Fibroblast of upper back skin (primary cell): ENCODE data around the gene CRYGN.

ENCODE experiments used
- DNase-seq: peaks from one replicate; pipeline ENCODE4 v3.0.0-alpha.2; 2013

Gene CRYGN

DNA sequence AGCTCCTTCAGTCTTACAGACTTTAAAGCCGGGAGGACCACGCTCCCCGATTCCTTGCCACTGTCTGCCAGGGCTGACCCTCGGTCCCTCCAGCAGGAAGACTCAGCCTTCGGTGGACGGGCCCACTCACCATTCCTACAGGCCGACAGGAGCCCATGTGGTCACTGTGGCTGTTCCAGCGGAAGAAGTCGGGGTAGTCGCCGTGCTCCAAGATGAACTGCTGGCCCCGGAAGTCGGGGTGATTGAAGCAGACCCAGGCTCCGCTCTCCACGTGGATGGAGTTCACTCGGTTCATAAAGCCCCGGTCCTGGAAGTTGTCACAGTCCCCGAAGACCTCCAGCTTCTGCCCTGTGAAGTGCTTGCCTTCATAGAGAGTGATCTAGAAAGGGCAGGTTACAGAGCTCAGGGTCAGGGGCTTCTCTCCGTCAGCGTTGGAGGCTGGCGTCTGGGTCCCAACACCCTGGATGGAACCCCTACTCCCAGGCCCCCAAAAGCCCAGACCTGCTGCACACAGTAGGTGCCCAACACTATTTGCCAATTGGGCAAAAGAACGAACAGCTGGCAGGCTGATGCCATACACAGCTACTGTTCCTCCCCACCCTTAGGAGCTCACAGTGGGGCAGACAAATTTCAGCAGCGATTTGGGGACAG lies 1.9 kb downstream of the CRYGN start:
- no peak for DNase-seq

DNA sequence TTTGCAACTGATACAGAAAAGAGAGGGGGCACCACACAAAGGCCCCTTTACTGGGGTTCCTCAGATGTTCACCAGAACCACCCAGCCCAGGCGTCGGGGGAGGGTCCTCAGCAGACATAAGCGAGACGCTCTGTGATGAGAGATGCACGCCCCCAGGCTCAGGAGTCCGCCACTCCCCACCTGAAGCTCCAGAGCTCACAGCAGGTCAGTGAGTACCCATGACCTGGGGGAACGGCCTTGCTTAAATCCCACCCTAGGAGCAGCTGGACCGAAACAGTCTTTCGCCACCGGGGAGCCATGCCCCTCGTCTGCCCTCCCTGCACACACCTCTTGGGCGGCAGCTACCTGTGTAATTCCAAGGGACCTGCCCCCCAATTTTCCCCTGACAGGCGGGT lies 2.8 kb downstream of the CRYGN start:
- no peak for DNase-seq

DNA sequence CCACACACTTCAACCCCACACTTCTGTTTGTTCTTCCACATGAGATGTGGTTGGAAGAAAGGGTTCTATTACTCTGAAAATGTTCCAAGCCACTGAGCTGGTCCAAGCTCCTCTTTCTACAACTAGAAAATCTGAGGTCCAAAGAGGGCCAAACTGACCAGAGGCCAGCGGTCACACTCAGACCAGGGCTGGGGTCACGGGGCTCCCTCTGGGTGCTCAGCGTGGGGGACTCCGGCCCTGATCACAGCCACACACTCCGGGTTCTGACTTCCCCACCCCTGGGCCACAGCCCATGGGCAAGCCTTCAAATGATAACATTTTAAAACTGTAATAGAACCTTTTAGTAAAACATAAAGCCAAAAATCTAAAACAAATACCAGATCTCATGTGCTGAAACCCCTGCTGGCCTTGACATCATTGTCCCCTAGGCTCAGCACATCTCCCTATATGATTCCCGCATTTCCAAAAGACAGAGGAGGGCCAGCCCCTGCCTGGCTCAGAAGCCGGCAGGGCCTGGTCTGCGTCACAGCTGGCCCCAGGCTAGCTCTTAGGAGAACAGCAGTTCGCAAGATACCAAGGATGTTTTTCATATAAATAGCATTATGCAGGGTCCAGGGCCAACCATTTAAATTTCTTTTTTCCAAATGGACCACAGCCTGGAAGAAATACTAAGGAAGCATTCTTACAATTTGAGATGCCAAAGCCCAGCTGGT lies 3.3 kb downstream of the CRYGN start:
- no peak for DNase-seq

DNA sequence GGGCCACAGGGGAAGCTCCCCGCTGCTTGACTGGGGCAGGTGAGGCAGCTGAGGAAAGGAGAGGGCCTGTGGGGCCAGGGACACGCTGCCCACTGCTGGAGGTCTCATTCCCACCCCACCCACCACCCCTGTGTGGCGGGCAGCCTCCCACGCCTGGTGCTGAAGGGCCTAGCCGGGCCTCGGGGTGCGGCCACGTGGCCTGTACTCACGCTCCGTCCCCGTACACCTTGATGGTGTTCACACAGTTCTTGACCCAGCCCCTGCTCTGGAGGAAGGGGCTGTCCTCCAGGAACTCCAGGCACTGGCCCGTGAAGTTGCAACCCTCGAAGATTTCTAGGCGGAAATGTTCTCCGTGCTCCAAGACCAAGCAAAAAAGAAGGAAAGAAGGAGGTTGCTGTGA lies 4.0 kb downstream of the CRYGN start:
- no peak for DNase-seq

DNA sequence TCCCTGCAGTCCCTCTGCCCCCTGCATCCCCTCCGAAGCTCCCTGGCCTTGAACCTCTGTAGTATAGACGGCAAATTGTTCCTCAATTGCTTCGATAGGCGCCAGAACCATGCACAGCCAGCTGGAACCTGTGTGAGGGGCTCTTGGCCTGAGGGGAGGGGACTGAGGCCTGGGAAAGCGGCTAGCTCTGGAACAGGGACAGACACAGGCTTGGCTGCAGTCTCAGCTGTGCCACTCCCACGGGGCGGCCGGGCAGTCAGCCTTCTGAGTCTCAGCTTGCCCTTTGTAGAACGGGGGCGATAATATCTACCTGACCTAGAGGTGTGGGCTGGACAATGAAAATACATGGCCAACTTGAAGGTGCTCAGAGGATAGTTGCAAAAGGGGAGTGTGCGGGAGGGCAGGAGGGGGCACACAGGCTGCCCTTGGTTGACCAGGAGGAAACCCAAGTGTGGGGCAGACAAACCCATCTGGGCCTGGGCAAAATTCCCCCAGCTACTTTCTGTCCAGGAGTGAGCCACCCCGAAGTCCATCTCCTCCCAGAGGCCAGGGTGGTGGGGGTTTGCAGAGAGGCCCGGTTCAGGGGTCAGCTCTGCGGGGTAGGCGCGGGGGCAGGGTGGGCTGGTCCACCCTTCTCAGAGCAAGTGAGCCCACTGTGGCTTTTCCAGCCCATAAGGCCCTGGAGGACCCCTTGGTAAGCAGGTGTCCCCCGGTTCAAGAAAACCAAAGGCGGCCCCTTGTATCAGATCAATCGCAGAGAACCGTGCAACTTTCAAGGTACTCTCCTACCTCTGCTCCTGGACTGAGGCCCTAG lies 4.6 kb downstream of the CRYGN start:
- DNase-seq, result no peak

DNA sequence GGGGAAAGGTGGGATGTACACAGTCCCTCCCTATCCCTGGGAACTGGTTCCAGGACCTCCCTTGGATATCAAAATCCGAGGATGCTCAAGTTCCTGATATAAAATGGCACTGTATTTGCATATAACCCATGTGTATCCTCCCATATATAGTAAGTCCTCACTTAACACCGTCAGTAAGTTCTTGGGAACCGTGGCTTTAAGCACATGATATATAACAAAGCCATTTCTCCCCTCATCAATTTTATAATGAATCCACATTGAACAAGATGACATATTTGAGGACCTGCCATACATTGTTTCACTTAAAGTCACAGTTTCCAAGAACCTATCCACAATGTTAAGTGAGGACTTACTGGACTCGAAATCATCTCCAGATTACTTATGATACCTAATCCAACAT lies 5.4 kb downstream of the CRYGN start:
- DNase-seq, result no peak

DNA sequence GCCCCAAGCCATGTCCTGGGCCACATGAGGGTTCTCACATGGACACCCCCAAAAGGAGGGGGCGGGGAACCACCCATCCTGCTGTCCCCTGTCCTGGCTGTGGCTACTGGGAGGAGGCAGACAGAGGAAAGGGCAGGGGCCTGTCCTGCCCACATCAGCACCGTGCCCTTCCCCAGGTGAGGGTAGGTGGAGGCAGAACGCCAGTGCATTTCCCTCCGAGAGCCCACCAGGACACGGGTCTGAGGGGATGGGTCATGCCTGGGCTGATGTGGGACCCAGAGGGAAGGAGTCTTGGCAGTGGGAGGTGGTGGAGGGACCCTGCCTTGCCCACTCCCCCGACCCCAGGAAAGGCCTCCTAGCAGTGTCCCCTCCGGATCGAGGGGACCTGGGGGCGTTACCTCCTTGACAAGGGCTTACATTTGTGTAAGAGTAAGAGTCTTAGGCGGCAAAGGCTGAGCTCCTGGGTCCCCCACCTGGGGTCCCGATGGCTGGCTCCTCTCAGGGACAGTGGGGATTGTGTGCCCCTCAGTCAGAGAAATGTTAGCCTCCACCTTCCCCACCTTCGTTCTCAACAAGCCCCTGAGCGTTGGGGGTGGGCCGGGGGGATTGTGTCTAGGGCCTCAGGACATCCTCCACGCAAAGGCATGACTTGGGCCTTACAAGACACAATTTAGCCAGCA lies 6.1 kb downstream of the CRYGN start:
- DNase-seq, result no peak

DNA sequence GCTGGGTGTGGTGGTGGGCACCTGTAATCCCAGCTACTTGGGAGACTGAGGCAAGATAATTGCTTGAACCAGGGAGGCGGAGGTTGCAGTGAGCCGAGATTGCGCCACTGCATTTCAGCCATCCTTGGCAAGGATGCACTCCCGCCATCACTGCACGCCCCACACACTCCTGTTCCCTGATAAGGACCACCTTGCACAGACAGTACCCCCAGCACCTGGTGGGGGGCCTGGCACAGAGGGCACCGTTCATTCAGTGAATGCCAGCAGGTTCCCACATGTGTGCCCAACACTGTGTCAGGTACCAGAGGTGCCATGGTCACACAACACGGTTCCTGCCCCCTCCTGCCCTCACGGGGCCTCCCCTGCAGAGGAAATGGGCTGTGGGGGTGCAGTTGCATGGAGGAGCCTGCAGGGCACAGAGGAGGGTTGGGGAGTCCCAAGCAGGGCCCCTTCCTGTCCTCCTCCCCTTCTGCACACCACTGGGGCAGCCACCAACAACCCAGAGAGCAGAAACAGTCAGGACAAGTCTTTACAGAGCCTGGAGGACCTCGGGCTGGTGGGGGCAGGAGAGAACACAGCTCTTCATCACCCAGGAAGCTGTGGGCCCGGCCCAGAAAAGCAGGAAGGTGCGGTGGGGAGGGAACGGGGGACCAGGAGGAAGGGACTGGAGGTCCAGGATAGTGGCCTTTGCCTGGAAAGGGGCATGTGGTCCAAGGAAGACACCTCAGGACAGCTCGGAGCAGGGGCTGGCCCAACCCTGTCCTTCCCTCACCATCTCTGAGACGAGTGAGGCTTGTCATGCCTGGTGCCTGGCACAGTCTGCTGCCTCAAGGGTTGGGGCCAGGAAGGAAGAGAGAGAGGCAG lies 7.1 kb downstream of the CRYGN start:
- no peak for DNase-seq

DNA sequence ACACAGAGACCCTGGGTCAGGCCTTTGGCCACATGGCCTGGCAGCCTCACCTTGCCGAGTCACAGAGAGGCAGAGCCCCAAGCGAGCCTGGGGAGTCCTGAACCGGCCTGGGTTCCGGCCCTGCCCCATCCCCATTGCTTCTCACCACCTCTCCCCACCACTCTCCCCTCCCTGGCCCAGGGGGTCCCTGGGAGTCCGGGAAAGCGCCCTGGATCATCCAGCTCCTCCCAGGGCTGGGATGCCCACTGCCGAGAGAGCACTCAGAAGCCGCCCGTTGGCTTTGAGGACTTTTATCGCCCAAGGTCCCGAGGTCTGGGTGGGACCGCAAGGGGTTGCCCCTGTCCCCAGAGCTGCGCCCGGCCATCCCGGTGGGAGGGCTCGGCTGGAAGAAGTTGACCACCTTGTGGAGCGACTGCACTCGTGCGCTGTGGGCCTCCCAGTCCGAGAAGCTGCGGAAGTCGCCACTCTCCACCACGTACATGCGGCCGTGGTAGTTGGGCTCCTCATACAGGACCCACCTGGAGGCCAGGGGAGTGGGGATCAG lies 8.1 kb downstream of the CRYGN start:
- DNase-seq, result no peak

DNA sequence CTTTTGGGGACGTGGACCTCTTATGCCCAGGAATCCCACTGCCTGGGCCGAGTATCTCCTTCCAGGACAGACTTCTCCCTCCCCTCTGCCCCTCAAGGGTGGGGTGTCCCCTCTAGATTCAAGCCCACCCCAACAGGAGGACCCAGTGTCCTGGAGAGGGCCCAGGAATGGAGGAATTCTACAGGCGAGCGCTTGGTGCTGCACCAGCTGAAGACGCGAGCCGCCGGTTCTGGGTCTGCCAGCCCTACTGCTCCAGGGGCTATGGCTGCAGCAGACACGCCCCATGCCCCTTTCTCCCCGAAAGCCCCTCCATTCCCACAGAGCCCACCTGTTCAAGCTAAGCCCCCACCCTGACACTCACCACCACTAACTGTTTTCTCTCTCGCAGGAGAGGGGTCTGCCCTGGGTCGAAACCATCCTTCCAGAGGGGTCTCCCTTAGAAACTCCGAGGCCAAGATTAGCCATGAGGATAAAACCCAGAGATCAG lies 8.6 kb downstream of the CRYGN start:
- no peak for DNase-seq

DNA sequence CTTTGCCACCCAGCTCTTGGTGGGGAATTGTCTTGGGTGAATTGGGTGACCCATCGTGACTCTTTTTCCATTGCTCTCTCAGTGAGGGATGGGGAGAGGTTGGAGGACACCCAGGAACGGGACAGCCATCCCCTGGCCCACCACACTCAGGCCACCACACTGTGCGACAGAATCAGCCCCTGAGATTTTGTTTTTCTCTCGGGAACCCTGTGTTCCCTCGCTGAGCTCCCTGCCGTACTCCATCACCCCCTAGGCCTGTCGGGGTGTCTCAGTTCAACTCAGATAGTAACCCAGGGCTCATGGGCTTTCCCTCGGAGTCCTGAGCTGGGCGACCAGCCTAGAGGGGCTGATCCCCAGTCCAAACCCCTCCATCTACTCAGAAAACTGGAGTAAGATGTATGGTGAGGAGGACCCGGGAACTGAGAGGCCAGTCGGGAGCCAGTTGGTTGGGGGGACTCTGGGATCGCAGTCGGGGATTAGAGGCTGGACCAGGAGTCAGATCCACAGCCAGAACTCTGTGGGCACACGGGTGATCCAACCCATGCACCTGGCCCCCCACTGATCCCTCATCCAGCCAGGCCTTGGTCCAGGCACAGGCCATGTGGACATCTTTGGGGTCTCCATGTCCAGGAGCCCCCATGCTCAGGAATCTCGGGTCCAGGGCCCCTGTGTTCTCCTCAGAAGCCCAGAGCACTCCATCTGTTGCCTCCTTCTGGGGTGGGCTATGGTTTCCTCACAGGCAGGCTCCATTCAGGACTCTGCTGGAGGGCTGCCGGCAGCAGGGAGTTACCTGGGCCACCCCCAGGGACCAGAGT lies 9.3 kb downstream of the CRYGN start:
- no peak for DNase-seq

DNA sequence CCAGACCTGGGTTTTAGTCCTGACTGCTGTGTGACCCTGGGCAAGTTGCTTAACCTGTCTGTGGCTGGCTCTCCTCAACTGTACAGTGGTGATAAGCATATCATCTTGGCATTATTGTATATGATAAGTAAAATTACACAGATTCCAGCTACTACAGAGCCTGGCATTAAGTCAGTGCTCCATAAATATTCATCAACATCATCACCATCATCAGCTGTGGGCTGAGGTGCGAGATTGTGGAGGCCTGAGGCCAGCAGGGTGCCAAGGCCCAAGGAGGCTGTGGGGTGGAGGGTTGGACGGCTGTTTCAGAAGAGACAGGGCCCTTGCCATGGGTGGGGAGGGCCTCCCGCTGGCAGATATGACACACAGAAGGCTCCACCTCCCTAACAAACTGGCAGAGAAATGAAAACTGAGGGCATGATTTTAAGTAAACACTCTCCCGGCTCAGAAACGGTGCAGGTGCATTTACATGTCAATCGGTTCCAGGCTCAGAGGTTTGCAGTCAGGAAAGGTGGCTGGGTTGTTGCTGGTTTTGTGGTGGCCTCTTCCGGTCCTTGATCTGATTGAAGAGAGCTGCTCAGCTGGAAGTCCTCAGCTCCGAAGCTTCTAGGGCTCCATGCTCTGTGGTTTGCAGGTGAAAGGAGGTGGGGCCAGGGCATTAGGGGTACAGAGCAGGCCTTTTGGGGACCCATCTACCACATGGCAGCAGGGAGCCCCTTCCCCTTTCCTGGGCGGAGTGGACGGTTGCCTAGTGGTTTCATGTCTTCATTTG lies 10.2 kb downstream of the CRYGN start:
- no peak for DNase-seq

DNA sequence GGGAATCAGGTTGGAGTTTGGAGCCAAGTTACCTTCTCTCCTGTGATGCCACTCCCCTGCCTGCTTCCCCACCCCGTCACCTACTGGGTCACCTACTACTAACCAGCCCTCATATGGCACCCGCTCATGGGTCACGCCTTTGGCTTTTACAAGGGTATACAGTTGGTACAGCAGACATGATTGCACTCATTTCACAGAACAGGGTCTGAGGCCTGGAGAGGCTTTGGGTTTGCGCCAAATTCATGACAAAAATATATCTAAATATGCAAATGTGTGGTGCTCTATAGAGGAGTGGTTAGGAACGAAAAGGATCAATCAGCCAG lies 10.7 kb downstream of the CRYGN start:
- no peak for DNase-seq

DNA sequence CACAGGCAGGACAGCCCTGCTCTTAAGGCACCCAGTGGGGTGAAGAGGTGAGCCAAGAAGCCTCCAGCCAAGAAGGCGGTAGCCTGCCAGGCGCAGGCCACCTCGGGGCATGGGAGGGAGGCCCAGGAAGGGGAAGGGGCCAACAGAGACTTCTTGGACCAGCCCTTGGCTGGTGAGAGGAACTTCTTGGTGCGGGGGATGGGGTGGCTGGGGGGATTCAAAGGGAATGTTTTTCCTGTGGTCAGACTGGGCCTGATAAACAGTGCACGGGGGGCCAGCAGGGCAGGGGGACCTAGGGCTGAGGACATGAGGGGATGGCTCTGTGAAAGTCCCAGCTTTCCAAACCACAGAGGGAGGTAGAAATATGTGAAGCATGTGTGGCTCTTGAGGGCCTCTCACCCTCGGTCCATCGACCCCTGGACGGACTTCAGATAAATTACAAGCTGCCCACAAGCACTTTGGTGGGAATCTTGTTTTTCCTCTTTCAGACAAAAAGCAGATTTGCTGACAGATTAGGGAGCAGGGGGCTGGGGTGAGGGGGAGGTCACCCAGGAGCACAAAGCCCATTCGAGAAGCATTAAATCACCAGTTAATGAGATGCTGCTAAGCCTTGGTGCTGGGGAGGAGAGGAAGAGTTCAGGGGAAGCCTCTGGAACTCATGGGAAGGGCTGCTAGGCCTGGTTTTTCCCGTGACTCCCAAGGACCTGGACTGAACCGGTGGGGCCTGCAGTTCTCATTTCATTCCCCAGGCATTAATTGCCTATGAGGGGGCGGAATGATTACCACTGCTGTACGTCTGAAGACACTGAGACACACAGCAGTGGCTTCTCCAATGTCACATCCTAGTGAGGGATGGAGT lies 11.3 kb downstream of the CRYGN start:
- DNase-seq, result peak; percentile 80

DNA sequence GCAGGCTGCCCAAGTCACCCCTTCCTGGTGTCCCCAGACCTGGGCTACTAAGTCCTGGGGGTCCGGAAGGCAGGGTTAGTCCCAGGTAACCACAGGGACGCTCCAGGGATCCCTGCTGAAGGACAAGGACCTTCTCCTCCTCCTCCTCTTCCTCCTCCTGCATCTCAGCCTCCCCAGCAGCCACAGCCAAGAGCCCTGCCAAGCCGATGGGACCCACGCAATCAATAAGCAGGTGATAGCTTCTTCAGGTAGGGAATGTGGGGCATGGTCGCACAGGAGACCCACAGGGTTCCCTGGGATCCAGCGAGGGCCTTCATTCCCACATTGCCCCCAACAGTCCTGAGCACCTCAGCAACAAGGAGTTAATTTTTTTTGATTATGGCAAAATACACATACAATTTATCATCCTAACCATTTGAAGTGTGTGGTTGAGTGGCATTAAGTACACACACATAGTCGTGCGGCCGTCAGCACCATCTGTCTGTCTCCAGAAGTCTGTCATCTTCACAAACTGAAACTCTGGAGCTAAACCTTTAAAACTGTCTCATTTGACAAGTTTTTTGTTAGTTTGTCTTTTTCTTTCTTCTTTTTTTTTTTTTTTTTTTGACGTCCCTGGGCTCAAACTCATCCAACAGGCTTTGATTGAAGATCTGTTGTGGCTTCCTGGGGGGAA lies 12.1 kb downstream of the CRYGN start:
- DNase-seq, result no peak

DNA sequence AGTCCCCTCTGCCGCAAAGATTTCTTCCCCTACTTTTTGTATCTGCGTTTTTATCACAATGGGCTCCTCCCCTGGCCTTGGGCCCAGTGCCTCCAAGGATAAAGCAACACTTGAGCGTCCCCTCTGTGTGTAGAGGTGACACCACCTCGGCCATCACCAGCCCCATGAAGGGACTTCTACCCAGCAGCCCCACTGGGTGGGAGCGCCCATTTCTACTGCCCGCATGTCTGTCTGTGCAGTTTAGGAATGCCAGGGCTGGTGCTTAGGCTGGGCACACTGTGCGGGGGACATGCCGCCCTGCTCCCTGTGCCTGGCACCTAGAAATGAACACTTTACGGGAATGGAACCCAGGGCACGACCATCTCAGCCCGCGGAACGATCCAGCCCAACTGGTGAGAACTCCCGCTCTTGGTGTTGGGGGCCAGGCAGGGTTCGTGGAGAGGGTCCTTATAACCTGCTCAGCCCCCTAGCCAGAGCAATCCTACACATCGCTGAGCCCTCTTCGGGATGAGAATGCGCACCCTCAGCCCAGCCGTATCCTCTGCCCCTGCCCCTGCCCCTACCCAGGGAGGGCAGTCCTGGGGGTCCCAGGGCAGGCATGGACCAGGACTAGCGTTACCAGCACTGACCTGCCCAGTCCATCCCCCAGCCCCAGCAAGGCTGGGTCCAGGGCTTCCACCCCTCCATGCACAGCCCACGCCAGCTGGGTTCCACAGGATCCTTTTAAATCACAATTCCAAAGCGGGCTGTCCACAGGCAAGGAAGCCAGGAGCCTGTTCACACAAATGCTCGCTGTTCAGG lies 12.8 kb downstream of the CRYGN start:
- DNase-seq, result no peak

DNA sequence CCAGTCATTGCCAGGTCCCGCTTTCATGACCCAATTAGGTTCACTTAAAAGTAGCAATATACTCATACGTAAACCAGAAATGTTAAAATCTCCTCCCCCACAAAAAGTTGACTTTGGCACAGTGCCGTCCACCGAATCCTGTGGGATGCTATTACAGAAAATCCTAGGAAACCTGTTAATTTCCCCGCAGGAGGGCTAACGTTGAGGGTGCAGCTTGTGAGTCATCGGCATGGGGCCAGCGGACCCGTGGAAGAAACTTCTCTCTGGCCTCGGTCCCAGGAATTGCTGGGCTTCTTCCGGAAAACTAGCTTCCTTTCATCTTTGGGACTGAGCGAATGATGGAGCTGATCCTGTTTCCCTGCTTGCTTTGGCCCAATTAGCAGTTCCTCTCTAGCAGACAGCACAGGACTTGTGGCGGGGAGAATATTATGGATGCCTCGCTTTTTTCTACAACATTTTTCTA lies 13.5 kb downstream of the CRYGN start:
- peak; percentile 93 for DNase-seq
